ENCODE results near the gene PEX3.

GRCh38 chr6:143449082-143449713 is 1.4 kb upstream of the PEX3 start:
- TF ChIP-seq NANOG (IDR thresholded peaks at IDR 0.05; ENCODE audit: borderline replicate concordance) (no peak), JUNB (IDR thresholded peaks at IDR 0.05; ENCODE audit: unreplicated experiment) (no peak)
